A673 (cell line): ENCODE measurements around the gene STAMBPL1.

Experiments used
- CTCF ChIP-seq: fragments of 300-800, 200-600 bp; sonication (generic); conservative IDR thresholded peaks from 2 replicates; pipeline ENCODE4 v1.5.1; 2017; ENCODE audit warnings: low read depth, mild to moderate bottlenecking, antibody characterized with exemption, low read length, moderate library complexity, mixed read lengths
- EZH2 ChIP-seq: fragments of 200-600 bp; sonication (generic); IDR thresholded peaks from 2 replicates; pipeline ENCODE4 v1.6.1; 2017; ENCODE audit warnings: borderline replicate concordance, low read depth, mild to moderate bottlenecking, mixed read lengths, antibody characterized with exemption, low read length; ENCODE audit not compliant: poor library complexity, severe bottlenecking

GRCh38 chr10:88941026-88941425 is 61.0 kb downstream of the STAMBPL1 start:
- TF ChIP-seq CTCF (no peak), EZH2 (no peak)
